HCT116 (cell line): ENCODE measurements around the gene GPR157.

Experiments used
- CEBPB ChIP-seq: IDR thresholded peaks from 2 replicates; pipeline ENCODE4 v1.6.1; 2012; ENCODE audit warnings: low read depth
- EZH2 ChIP-seq: fragments of 200-600 bp; sonication (generic); IDR thresholded peaks from 2 replicates; pipeline ENCODE4 v1.6.1; 2017; ENCODE audit warnings: antibody characterized with exemption, mixed run types
- TF ChIP-seq, protein P1 (sequence below), 3 experiments: fragments of 200-600 bp in 1 of 3; sonication (generic) in 1 of 3; IDR thresholded peaks in 2 of 3; conservative IDR thresholded peaks in 1 of 3; 2 replicates each; pipeline ENCODE4 v1.5.1; 2012 to 2017; ENCODE audit warnings: low read depth in 2 of 3, low read length in 2 of 3, antibody characterized with exemption in 1 of 3, borderline replicate concordance in 1 of 3, control low read depth in 1 of 3, mild to moderate bottlenecking in 1 of 3, mixed read lengths in 1 of 3, mixed run types in 1 of 3, moderate library complexity in 1 of 3; ENCODE audit not compliant: insufficient read depth in 1 of 3

DNA sequence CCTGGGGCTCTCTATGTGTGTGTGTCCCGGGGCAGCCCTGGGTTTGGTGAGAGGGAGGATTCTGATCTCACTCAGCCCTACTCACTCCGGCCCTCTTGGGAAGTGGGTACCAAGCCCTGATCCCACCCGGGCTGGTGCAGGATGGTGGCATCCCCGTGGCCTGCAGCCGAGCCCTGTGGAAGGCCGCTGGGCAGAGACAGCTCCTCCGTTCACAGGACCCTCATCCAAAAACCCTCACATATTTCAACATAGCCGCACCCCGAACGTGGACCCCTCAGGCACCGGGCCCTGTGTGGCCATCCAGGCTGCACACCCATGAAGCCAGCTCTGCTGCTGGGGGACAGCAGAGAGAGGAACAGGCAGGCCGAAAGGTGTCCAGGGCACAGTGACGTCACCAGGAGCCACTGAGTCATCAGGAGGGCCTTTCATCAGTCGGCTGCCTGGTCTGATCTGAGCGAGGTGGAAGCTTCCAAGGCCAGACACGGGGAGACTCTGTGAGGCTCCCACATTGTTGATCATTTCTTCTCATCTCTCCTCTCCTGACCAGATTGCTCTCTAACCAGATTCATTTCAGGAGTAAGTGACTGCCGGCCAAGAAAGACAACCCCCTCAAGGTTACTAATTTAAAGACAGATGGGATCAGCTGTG is 16.2 kb upstream of the GPR157 start:
- TF ChIP-seq, protein P1, sequence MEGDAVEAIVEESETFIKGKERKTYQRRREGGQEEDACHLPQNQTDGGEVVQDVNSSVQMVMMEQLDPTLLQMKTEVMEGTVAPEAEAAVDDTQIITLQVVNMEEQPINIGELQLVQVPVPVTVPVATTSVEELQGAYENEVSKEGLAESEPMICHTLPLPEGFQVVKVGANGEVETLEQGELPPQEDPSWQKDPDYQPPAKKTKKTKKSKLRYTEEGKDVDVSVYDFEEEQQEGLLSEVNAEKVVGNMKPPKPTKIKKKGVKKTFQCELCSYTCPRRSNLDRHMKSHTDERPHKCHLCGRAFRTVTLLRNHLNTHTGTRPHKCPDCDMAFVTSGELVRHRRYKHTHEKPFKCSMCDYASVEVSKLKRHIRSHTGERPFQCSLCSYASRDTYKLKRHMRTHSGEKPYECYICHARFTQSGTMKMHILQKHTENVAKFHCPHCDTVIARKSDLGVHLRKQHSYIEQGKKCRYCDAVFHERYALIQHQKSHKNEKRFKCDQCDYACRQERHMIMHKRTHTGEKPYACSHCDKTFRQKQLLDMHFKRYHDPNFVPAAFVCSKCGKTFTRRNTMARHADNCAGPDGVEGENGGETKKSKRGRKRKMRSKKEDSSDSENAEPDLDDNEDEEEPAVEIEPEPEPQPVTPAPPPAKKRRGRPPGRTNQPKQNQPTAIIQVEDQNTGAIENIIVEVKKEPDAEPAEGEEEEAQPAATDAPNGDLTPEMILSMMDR (IDR thresholded peaks at IDR 0.05 in 2 of 3, conservative IDR thresholded peaks at IDR 0.05 in 1 of 3; ENCODE audit: borderline replicate concordance in 1 of 3, insufficient read depth in 1 of 3, low read depth in 2 of 3, low read length in 2 of 3), result no peak
- TF ChIP-seq EZH2, result no peak
- no peak for TF ChIP-seq CEBPB
